ENCODE data around the gene MAP4K1.

The MAP4K1 gene

GRCh38 chr19:38543286-38543806 is 74.4 kb downstream of the MAP4K1 start:
- DNase-seq = no peak

- no peak for DNase-seq
Measured at GRCh38 chr19:38542040-38542439, 75.7 kb downstream of the MAP4K1 start.

- DNase-seq = no peak
Measured at GRCh38 chr19:38539751-38540150, 78.0 kb downstream of the MAP4K1 start.

- DNase-seq = peak; percentile 44 to 49
Measured at GRCh38 chr19:38538793-38539528, 78.8 kb downstream of the MAP4K1 start.

GRCh38 chr19:38538386-38538785 is 79.4 kb downstream of the MAP4K1 start:
- DNase-seq = no peak

Measured in activated T-cell treated with anti-CD3 and anti-CD28 coated beads, Interleukin-2, amount 50 U/mL, for 48 hours (primary cell).